GM12874 (cell line): Measurements from ENCODE around the gene RRM2.
A peak's percentile ranks its signal among the peaks of the same experiment; 100 is the strongest.

Experiments used
- CTCF ChIP-seq: IDR thresholded peaks from 2 replicates; pipeline ENCODE4 v1.5.1; 2011; ENCODE audit warnings: low read depth, mild to moderate bottlenecking, control low read depth, low read length, moderate library complexity; ENCODE audit not compliant: insufficient read depth

The RRM2 gene

GRCh38 chr2:10136101-10136934, 13.8 kb downstream of the RRM2 start:
- no peak for TF ChIP-seq CTCF

- TF ChIP-seq CTCF, result no peak
These were observed 14.7 kb downstream of the RRM2 start for GRCh38 chr2:10137053-10137843.

- no peak for TF ChIP-seq CTCF
These were observed 17.0 kb downstream of the RRM2 start for GRCh38 chr2:10139536-10139935.

- no peak for TF ChIP-seq CTCF
These were observed 18.5 kb downstream of the RRM2 start for GRCh38 chr2:10140841-10141610.

- TF ChIP-seq CTCF, result peak; percentile 74
These were observed 19.4 kb downstream of the RRM2 start for GRCh38 chr2:10141736-10142639.

- no peak for TF ChIP-seq CTCF
These were observed 20.1 kb downstream of the RRM2 start for GRCh38 chr2:10142640-10142965.
